Measurements from ENCODE around the gene SLC8A2. TPM values are rescaled to one million over a fixed set of nuclear protein-coding genes. Genes with fewer than 3 reads are reported as not detected.

Gene SLC8A2
- total RNA-seq, 5 donors from 2014 or later (not counting 1 experiment from before 2014, with no cell fraction given), result not detected

- 16% methylated on average over 8 of the region's 19 CpGs for WGBS (ENCODE audit: insufficient coverage)
- Histone ChIP-seq H3K9me3 (no peaks in the 10 kb centered on the region), H3K4me3 (ENCODE audit: control insufficient read depth in 1 of 2, extremely low read depth in 1 of 2, low read length in 1 of 2) (no peak overlapping the region), H3K27ac (ENCODE audit: low read length) (no peak overlapping the region), H3K36me3 (ENCODE audit: control insufficient read depth in 2 of 2, extremely low read depth in 1 of 2, insufficient read depth in 1 of 2, low read length in 1 of 2) (no peaks in the 10 kb centered on the region), H3K4me1 (ENCODE audit: control insufficient read depth in 1 of 2, extremely low read depth in 1 of 2, insufficient read depth in 2 of 2, low read length in 2 of 2) (peaks cover 3 to 38% of the 10 kb centered on the region in 2 experiments), H3K27me3 (replicated peaks in 1 of 2; ENCODE audit: control insufficient read depth in 2 of 2, extremely low read depth in 1 of 2, insufficient read depth in 2 of 2, low read length in 1 of 2) (peaks cover 18 to 92% of the 10 kb centered on the region in 2 experiments)
- ChIA-PET CTCF (interaction anchor here in 1 of 2 donors (1.0 kb wide), 1 partner anchor 28 kb away, joined by 3 read pairs; no protein-coding TSS in a partner anchor), POLR2A (no interaction called here)
- Mint-ChIP-seq H3K4me1 (peaks cover 32 to 54% (median 51%) of the 10 kb centered on the region in 3 donors), H3K36me3 (no peaks in the 10 kb centered on the region), H3K27ac (no peak overlapping the region), H3K4me3 (no peak overlapping the region), H3K9me3 (no peaks in the 10 kb centered on the region), H3K27me3 (peaks cover 79 to 82% of the 10 kb centered on the region in 2 donors)
- ATAC-seq (replicated peaks in 1 of 4) (no peak), DNase-seq (no peak)
These were observed 51.9 kb downstream of the SLC8A2 start for GRCh38 chr19:47419789-47420188.

DNA sequence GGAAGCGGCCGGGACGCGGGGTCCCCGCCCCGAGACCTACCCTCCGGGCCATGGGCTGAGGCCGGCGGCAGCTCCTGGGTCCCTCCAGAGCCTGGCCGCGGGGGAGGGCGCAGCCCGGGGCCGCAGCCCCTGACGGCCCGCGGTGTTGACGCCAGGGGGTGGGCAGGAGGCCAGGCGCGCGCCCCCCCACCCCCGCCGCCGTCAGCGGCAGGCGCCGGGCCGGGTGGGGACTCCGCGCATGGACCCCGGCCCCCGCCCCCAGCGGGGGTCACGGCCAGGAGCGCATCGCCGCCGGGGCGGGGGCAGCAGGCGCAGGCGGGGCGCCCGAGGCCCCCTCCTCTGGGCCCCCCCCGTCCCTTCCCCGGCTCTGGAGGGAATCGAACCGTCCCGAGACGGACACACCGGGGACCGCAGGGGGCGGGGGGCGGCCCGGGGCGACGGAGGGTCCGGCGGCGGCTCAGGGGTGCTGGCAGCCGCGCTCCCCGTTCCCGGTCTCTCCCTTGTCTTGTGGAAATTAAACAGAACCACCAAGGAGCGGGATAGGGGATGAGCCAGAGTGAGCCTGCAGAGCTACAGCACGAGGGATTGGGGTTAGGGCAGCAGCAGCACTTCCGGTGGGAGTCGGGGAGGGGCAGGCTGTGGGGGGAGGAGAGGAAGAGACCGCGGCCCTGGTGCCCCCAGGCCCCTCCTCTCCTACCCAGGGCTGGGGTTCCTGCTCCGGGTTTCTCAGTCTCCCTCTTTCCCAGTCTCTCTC, 52.5 kb downstream of the SLC8A2 start, which contains the start of gene MEIS3:
TSS of gene MEIS3 (minus strand) at position 498 of the 754 bp plus-strand sequence. CDS start at position 52, 446 bp downstream.
- peak in 2 of 4 experiments; percentile 10 to 21 for ATAC-seq (replicated peaks in 1 of 4)
- POLR2A ChIA-PET, result no interaction called here
- peaks cover 32 to 54% (median 51%) of the 10 kb centered on the region in 3 donors for H3K4me1 Mint-ChIP-seq

GRCh38 chr19:47418692-47419029, 53.0 kb downstream of the SLC8A2 start:
- Histone ChIP-seq H3K9me3 (no peaks in the 10 kb centered on the region), H3K27ac (ENCODE audit: low read length) (no peak overlapping the region), H3K4me1 (ENCODE audit: control insufficient read depth in 1 of 2, extremely low read depth in 1 of 2, insufficient read depth in 2 of 2, low read length in 2 of 2) (peaks cover 3 to 38% of the 10 kb centered on the region in 2 experiments), H3K4me3 (ENCODE audit: control insufficient read depth in 1 of 2, extremely low read depth in 1 of 2, low read length in 1 of 2) (no peak overlapping the region), H3K36me3 (ENCODE audit: control insufficient read depth in 2 of 2, extremely low read depth in 1 of 2, insufficient read depth in 1 of 2, low read length in 1 of 2) (no peaks in the 10 kb centered on the region), H3K27me3 (replicated peaks in 1 of 2; ENCODE audit: control insufficient read depth in 2 of 2, extremely low read depth in 1 of 2, insufficient read depth in 2 of 2, low read length in 1 of 2) (peaks cover 14 to 90% of the 10 kb centered on the region in 2 experiments)
- WGBS (ENCODE audit: insufficient coverage), result 0% methylated on average over 9 of the region's 9 CpGs
- Mint-ChIP-seq H3K27ac (no peak overlapping the region), H3K27me3 (peaks cover 78 to 80% of the 10 kb centered on the region in 2 donors), H3K9me3 (no peaks in the 10 kb centered on the region), H3K4me3 (peak overlapping the region in 1 of 3 donors; percentile 70), H3K36me3 (no peaks in the 10 kb centered on the region), H3K4me1 (peaks cover 32 to 54% (median 51%) of the 10 kb centered on the region in 3 donors)
- ATAC-seq (replicated peaks in 1 of 4), result peak in 2 of 4 experiments; percentile 11 to 17
- ChIA-PET POLR2A (no interaction called here), CTCF (no interaction called here)
- no peak for DNase-seq

More for the DNA sequence above, 52.5 kb downstream of the SLC8A2 start, which contains the start of gene MEIS3:
- H3K4me3 ChIP-seq (ENCODE audit: control insufficient read depth in 1 of 2, extremely low read depth in 1 of 2, low read length in 1 of 2), result no peak within 1 kb of the TSS
- Mint-ChIP-seq H3K36me3 (no peaks in the 10 kb centered on the region), H3K9me3 (no peaks in the 10 kb centered on the region), H3K27me3 (peaks cover 80% of the 10 kb centered on the region in 2 donors), H3K4me3 (peak within 1 kb of the TSS; percentile 29 to 70 (median 63)), H3K27ac (no peak within 1 kb of the TSS)
- H3K27me3 ChIP-seq (replicated peaks in 1 of 2; ENCODE audit: control insufficient read depth in 2 of 2, extremely low read depth in 1 of 2, insufficient read depth in 2 of 2, low read length in 1 of 2), result peaks cover 18 to 91% of the 10 kb centered on the region in 2 experiments
- DNase-seq, result no peak
- WGBS (ENCODE audit: insufficient coverage), result 3% methylated on average over 48 of the region's 70 CpGs
- no peak within 1 kb of the TSS for H3K27ac ChIP-seq (ENCODE audit: low read length)
- no peaks in the 10 kb centered on the region for H3K9me3 ChIP-seq
- H3K36me3 ChIP-seq (ENCODE audit: control insufficient read depth in 2 of 2, extremely low read depth in 1 of 2, insufficient read depth in 1 of 2, low read length in 1 of 2), result no peaks in the 10 kb centered on the region
- CTCF ChIA-PET, result interaction anchor here in 1 of 2 donors (1.0 kb wide), 1 partner anchor 27 kb away, joined by 3 read pairs; no protein-coding TSS in a partner anchor
- peaks cover 3 to 38% of the 10 kb centered on the region in 2 experiments for H3K4me1 ChIP-seq (ENCODE audit: control insufficient read depth in 1 of 2, extremely low read depth in 1 of 2, insufficient read depth in 2 of 2, low read length in 2 of 2)

DNA sequence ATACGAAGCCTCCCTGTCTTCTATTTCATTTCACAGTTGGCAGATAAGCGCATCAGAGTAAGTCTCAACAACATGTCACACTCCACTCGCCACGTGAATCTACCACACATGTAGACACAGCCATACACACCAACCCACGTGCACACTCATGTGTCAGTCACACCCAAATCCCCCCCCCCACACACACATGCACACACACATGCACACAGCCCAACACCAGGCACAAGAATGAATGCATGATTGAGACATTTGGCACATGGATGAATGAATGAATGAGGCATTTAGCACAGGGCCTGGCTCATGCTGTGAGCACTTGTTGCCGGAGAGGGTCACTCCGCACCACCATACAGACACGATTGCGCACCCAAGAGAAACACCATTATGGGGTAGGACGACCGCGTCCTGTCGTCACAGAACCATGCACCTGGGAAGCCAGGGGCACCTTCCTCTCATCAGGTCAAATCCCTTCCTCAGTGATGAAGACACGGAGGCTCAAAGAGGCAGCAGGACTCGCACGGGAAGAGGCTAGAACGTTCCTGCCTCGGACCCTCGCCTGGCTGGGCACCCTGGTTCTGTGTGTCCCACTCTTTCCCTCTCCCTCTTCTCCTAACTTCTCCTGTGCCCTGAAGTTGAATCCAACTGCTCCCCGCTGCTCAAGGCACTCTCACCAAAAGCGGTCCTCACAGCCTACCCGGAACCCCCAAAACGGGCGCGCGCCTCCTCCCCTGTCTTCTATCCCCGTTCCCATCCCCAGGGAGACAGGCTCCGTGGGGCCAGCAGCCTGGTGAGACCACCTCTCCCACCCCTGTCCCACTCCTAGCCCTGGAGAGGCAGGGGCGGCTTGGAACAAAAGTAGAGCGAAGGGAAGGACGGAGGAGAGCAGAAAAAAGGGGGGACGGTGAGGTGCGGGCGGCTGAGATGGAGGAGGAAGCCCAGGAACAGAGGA, 53.7 kb downstream of the SLC8A2 start:
- no peak for DNase-seq
- Histone ChIP-seq H3K4me1 (ENCODE audit: control insufficient read depth in 1 of 2, extremely low read depth in 1 of 2, insufficient read depth in 2 of 2, low read length in 2 of 2) (peaks cover 3 to 38% of the 10 kb centered on the region in 2 experiments), H3K27me3 (replicated peaks in 1 of 2; ENCODE audit: control insufficient read depth in 2 of 2, extremely low read depth in 1 of 2, insufficient read depth in 2 of 2, low read length in 1 of 2) (peaks cover 11 to 87% of the 10 kb centered on the region in 2 experiments), H3K36me3 (ENCODE audit: control insufficient read depth in 2 of 2, extremely low read depth in 1 of 2, insufficient read depth in 1 of 2, low read length in 1 of 2) (no peaks in the 10 kb centered on the region), H3K27ac (ENCODE audit: low read length) (no peak overlapping the region), H3K4me3 (ENCODE audit: control insufficient read depth in 1 of 2, extremely low read depth in 1 of 2, low read length in 1 of 2) (no peak overlapping the region), H3K9me3 (no peaks in the 10 kb centered on the region)
- WGBS (ENCODE audit: insufficient coverage), result 8% methylated on average over 20 of the region's 34 CpGs
- peak overlapping the region; percentile 29 to 70 (median 63) for H3K4me3 Mint-ChIP-seq
- peaks cover 32 to 49% (median 48%) of the 10 kb centered on the region in 3 donors for H3K4me1 Mint-ChIP-seq
- H3K9me3 Mint-ChIP-seq, result no peaks in the 10 kb centered on the region
- peak overlapping the region in 1 of 2 donors; percentile 13 for H3K27ac Mint-ChIP-seq
- ChIA-PET CTCF (no interaction called here), POLR2A (no interaction called here)
- ATAC-seq (replicated peaks in 1 of 4), result peak in 1 of 4 experiments; percentile 37
- peaks cover 72 to 77% of the 10 kb centered on the region in 2 donors for H3K27me3 Mint-ChIP-seq
- no peaks in the 10 kb centered on the region for H3K36me3 Mint-ChIP-seq

GRCh38 chr19:47417107-47417745, 54.5 kb downstream of the SLC8A2 start:
- WGBS (ENCODE audit: insufficient coverage), result 8% methylated on average over 10 of the region's 18 CpGs
- Mint-ChIP-seq H3K9me3 (no peaks in the 10 kb centered on the region), H3K27ac (no peak overlapping the region), H3K27me3 (peaks cover 64 to 69% of the 10 kb centered on the region in 2 donors), H3K4me1 (peaks cover 30 to 41% (median 40%) of the 10 kb centered on the region in 3 donors), H3K4me3 (peak overlapping the region in 2 of 3 donors; percentile 29 to 70), H3K36me3 (no peaks in the 10 kb centered on the region)
- H3K9me3 ChIP-seq, result no peaks in the 10 kb centered on the region
- peaks cover 3 to 38% of the 10 kb centered on the region in 2 experiments for H3K4me1 ChIP-seq (ENCODE audit: control insufficient read depth in 1 of 2, extremely low read depth in 1 of 2, insufficient read depth in 2 of 2, low read length in 2 of 2)
- no peaks in the 10 kb centered on the region for H3K36me3 ChIP-seq (ENCODE audit: control insufficient read depth in 2 of 2, extremely low read depth in 1 of 2, insufficient read depth in 1 of 2, low read length in 1 of 2)
- ChIA-PET CTCF (interaction anchor here in 1 of 2 donors (0.6 kb wide), 1 partner anchor 1085 kb away, joined by 3 read pairs; no protein-coding TSS in a partner anchor), POLR2A (no interaction called here)
- no peak overlapping the region for H3K27ac ChIP-seq (ENCODE audit: low read length)
- ATAC-seq (replicated peaks in 1 of 4), result no peak
- peaks cover 4 to 83% of the 10 kb centered on the region in 2 experiments for H3K27me3 ChIP-seq (replicated peaks in 1 of 2; ENCODE audit: control insufficient read depth in 2 of 2, extremely low read depth in 1 of 2, insufficient read depth in 2 of 2, low read length in 1 of 2)
- DNase-seq, result no peak
- H3K4me3 ChIP-seq (ENCODE audit: control insufficient read depth in 1 of 2, extremely low read depth in 1 of 2, low read length in 1 of 2), result no peak overlapping the region
